ENCODE results near the gene CASP14.

- no peak for TF ChIP-seq SUZ12 (IDR thresholded peaks at IDR 0.05)
- no peak for TF ChIP-seq BHLHE40 (IDR thresholded peaks at IDR 0.05; ENCODE audit: borderline replicate concordance)
- no peak for TF ChIP-seq HDGF (IDR thresholded peaks at IDR 0.05; ENCODE audit: borderline replicate concordance)
- TF ChIP-seq CTBP1 (IDR thresholded peaks at IDR 0.05; ENCODE audit: borderline replicate concordance), result no peak
- TF ChIP-seq TARDBP (IDR thresholded peaks at IDR 0.05), result no peak
- no peak for TF ChIP-seq LEF1 (IDR thresholded peaks at IDR 0.05; ENCODE audit: borderline replicate concordance)
- no peak for TF ChIP-seq SP1 (IDR thresholded peaks at IDR 0.05)
- no peak for TF ChIP-seq ZNF384 (IDR thresholded peaks at IDR 0.05)
- TF ChIP-seq FOXM1 (IDR thresholded peaks at IDR 0.05; ENCODE audit: borderline replicate concordance), result no peak
- TF ChIP-seq ARNT (IDR thresholded peaks at IDR 0.05), result no peak
- TF ChIP-seq FOXA1 (IDR thresholded peaks at IDR 0.05), result no peak
These were observed 12.8 kb downstream of the CASP14 start for GRCh38 chr19:15062036-15062435.
